ENCODE measurements around the gene SIM1. TPM values are rescaled to one million over a fixed set of nuclear protein-coding genes. Genes with fewer than 3 reads are reported as not detected.

SIM1 gene
- polyA plus RNA-seq, 6 donors from 2014 or later, result not detected

DNA sequence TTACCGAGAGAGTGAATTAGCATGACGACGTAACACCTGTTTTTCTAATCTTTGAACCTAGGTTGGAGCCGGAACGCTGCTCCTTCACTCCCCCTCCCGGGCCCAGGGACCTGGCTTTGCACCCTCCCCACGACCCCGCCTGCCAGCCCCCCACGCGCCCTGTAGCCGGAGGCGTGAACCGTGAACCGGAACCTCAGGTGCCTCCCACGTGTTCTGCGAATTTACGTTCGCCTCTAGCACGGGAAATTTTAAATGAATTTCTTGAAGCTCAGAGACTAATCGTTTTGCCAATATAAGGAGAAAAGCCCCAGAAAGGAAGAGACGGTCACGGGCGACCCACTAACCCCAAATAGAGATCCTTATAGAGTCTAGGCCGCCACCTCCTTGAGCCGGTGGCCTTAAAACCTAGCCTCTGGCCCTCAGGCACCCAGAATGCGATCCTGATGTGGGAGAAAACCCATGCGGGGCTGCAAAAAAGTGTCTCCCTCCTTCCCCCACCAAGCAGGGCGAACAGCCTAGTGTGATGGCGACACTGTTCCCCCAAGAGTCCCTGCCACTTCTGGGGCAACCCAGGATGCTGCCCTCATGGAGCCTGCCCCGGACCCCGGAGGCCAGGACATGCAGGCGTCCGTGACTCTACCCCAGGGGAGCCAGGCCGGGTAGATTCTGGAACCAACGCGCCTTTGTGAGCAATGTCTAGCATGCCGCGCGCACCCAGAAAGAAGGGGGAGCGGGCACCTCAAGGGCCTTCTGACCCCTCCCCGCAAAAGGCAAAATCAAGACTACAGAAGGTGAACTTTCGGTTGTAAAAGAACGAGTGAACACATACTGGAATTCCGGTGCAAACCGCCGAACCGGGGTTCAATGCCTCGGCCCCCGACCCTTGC lies 2.7 kb upstream of the SIM1 start:
- no peak for DNase-seq
- no peak for ATAC-seq (ENCODE audit: low read depth in 2 of 2)
- Mint-ChIP-seq H3K36me3 (peaks cover 8% of the 10 kb centered on the region in 2 donors), H3K27me3 (peaks cover 66 to 94% (median 76%) of the 10 kb centered on the region in 3 donors), H3K9me3 (peaks cover 0 to 65% (median 28%) of the 10 kb centered on the region in 7 donors), H3K4me3 (peak overlapping the region in 4 of 8 donors; percentile 31 to 65 (median 40)), H3K27ac (peak overlapping the region in 4 of 6 donors; percentile 14 to 94 (median 68)), H3K4me1 (peaks cover 0 to 28% (median 16%) of the 10 kb centered on the region in 3 donors)

DNA sequence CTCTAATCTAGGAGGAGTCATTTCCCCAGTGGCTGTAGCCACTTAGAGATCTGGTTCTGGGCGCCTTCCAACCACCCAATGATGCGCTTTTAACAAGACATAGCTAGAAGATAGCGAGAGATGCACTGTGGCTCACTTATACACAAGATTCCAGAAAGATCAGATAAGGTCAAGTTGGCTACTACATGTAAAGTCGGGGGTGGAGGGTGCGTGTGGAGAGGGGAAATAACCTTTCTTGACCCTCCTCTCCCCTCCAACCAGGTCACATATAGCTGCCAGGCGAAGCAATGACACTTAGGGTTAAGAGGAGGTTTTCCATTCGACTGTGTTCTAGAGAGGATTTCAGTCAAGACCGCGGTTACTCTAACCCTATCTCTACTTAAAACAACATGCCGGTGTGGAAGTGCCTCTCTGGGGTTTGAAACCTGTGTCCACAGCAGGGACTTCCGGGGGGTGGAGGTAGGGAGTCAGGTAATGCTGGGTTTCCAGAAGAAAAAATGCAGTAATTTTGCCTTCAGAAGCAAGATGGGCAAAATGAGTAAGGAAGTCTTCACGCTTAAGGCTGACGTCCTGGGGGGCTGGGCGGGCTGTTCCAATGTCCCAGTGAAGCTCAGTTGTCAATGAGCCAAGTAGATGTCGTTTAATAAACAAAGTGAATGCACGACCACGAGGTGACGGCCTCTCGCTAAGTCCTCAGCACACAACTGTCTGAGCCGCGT lies 1.8 kb upstream of the SIM1 start:
- Mint-ChIP-seq H3K36me3 (peaks cover 8% of the 10 kb centered on the region in 2 donors), H3K9me3 (peaks cover 0 to 65% (median 33%) of the 10 kb centered on the region in 7 donors), H3K27me3 (peaks cover 65 to 97% (median 75%) of the 10 kb centered on the region in 3 donors), H3K4me3 (peak overlapping the region in 4 of 8 donors; percentile 31 to 41 (median 40)), H3K27ac (peak overlapping the region in 5 of 6 donors; percentile 1 to 94 (median 34)), H3K4me1 (peaks cover 0 to 35% (median 21%) of the 10 kb centered on the region in 3 donors)
- DNase-seq (no peak), ATAC-seq (ENCODE audit: low read depth in 2 of 2) (no peak)

- H3K36me3 Mint-ChIP-seq, result peaks cover 8% of the 10 kb centered on the region in 2 donors
- H3K4me1 Mint-ChIP-seq, result peaks cover 0 to 38% (median 21%) of the 10 kb centered on the region in 3 donors
- peaks cover 61 to 94% (median 70%) of the 10 kb centered on the region in 3 donors for H3K27me3 Mint-ChIP-seq
- H3K4me3 Mint-ChIP-seq, result peak overlapping the region in 7 of 8 donors; percentile 11 to 76 (median 50)
- peak overlapping the region in 3 of 6 donors; percentile 1 to 92 (median 70) for H3K27ac Mint-ChIP-seq
- H3K9me3 Mint-ChIP-seq, result peaks cover 0 to 59% (median 33%) of the 10 kb centered on the region in 7 donors
- DNase-seq (no peak), ATAC-seq (ENCODE audit: low read depth in 2 of 2) (no peak)
Measured at GRCh38 chr6:100465701-100466409, 1.1 kb upstream of the SIM1 start.

GRCh38 chr6:100464162-100464851 lies 414 bp downstream of the SIM1 start:
- Mint-ChIP-seq H3K9me3 (peaks cover 0 to 72% (median 35%) of the 10 kb centered on the region in 7 donors), H3K36me3 (peaks cover 8 to 12% of the 10 kb centered on the region in 2 donors), H3K27me3 (peaks cover 65 to 94% (median 75%) of the 10 kb centered on the region in 3 donors), H3K4me1 (peaks cover 0 to 38% (median 21%) of the 10 kb centered on the region in 3 donors), H3K4me3 (peak overlapping the region in 5 of 8 donors; percentile 20 to 66 (median 53)), H3K27ac (peak overlapping the region in 4 of 6 donors; percentile 33 to 94 (median 66))
- no peak for DNase-seq
- ATAC-seq (ENCODE audit: low read depth in 2 of 2), result no peak

GRCh38 chr6:100463630-100464161 lies 1.0 kb downstream of the SIM1 start:
- H3K9me3 Mint-ChIP-seq, result peaks cover 0 to 78% (median 35%) of the 10 kb centered on the region in 7 donors
- peak overlapping the region in 2 of 6 donors; percentile 72 to 94 for H3K27ac Mint-ChIP-seq
- peak overlapping the region in 3 of 8 donors; percentile 12 to 66 (median 18) for H3K4me3 Mint-ChIP-seq
- ATAC-seq (ENCODE audit: low read depth in 2 of 2), result no peak
- H3K27me3 Mint-ChIP-seq, result peaks cover 71 to 94% (median 76%) of the 10 kb centered on the region in 3 donors
- H3K36me3 Mint-ChIP-seq, result peaks cover 8 to 18% of the 10 kb centered on the region in 2 donors
- DNase-seq, result no peak
- peaks cover 0 to 38% (median 21%) of the 10 kb centered on the region in 3 donors for H3K4me1 Mint-ChIP-seq

DNA sequence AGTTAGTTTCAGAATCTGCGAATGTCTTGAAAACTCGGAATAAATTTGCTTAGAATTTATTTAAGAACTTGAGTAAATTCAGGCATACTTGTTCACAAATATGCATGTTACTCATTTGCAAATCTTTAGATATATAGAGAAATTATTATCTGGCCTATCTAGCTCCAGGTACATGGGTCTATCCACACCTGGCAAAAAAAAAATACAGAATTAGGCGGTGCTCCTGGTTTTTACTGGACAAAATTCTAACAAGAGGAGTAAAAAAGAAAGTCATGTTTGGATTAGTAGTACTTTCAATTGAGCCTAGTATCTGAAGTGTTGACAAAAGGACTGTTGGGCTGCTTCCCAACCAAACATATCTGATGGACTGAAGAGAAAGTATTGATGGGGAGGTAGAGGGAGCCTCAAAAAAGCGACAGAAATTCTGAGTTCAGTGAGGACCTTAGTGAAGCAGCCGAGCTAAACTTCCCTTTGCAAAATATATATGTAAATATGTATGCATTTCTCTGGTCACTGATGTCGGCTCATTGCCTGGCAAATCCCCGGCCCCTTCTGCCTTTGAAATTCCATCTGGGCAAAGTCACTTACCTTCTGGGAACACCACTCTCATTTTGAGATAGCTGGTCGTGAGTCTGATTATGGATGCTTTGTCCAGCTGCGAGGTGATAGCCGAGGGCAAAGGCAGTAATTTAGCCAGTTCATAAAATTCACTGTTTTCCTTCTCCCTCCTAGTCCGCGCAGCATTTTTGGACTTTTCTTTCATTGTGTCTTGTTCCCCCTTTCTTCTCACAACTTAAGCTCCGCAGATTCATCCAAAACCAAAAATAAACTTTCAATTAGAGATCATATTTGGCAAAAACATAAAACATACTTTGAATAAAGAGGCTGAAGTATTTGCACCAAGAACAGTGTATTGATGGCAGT lies 1.8 kb downstream of the SIM1 start:
- Mint-ChIP-seq H3K9me3 (peaks cover 0 to 73% (median 35%) of the 10 kb centered on the region in 7 donors), H3K27me3 (peaks cover 71 to 96% (median 75%) of the 10 kb centered on the region in 3 donors), H3K36me3 (peaks cover 11 to 18% of the 10 kb centered on the region in 2 donors), H3K27ac (peak overlapping the region in 2 of 6 donors; percentile 9 to 28), H3K4me1 (peaks cover 0 to 39% (median 21%) of the 10 kb centered on the region in 3 donors), H3K4me3 (peak overlapping the region in 3 of 8 donors; percentile 2 to 66 (median 18))
- no peak for DNase-seq
- no peak for ATAC-seq (ENCODE audit: low read depth in 2 of 2)

DNA sequence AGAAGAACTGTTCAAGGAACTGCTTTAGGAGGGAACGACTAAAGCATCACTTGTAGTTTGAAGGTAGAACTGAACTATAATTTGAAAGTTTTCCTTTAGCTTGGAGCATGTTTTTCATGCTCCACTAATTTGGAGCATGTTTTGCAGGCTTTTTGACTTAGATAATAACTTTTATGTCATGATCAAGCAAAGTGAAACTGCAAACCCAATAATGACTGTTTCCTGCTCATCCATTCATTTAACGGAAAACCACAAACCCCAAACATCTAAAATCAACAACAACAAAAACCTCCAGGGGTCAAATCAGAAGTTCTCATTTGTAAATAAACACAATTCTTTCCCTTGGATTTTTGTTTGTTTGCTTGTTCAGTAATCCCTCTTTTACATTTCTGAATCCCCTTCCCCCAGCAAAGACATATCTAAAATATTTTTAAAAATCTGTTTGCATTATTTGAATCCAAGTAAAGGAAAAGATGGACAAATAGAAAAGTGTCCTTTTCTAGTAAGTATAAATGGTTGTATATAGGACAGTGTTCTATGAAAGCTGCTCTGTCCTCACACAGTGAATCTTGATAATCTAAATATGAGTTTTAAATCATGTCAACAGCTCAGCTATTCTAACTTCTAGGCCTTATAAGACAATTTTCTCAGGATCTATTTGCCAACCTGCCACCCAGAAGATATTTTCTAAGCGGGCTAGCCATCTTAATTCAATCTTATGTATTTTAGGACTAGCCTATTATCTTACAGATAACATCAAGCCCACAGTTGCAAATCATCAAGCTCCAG lies 2.6 kb downstream of the SIM1 start:
- Mint-ChIP-seq H3K9me3 (peaks cover 0 to 70% (median 35%) of the 10 kb centered on the region in 7 donors), H3K27ac (peak overlapping the region in 2 of 6 donors; percentile 6 to 87), H3K4me3 (peak overlapping the region in 3 of 8 donors; percentile 42 to 59 (median 56)), H3K27me3 (peaks cover 71 to 96% (median 75%) of the 10 kb centered on the region in 3 donors), H3K36me3 (peaks cover 17 to 18% of the 10 kb centered on the region in 2 donors), H3K4me1 (peaks cover 0 to 40% (median 18%) of the 10 kb centered on the region in 3 donors)
- DNase-seq, result no peak
- no peak for ATAC-seq (ENCODE audit: low read depth in 2 of 2)

DNA sequence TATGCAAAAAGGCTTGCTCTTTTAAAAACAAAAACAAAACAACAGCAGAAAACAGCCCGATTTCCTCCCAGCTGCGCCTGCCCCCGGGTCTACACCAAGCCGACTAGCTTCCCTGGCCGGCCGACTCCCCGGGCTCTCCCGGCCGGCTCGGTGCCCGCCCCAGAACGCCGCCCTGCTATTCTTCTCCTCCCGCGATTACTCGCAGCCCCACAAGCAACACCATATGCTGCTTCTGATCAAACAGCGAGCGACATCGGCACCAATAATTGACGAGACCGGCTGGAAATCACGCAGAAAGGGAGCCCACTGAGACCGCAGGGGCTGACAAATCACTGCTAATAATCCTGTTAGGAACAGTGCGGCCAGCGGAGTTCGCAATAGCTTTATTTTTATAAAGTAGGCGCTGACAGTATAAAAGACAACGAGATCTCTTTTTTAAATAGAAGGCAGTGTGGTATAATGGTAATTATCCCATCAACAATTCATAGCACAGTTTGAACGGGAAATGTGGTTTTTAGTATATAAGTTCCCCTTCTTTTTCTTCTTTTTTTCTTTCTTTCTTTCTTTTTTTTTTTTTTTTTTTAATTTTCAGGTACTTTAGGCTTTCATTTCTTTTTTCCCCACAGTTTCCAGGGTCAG lies 3.3 kb downstream of the SIM1 start:
- H3K9me3 Mint-ChIP-seq, result peaks cover 0 to 70% (median 32%) of the 10 kb centered on the region in 7 donors
- peaks cover 70 to 96% (median 75%) of the 10 kb centered on the region in 3 donors for H3K27me3 Mint-ChIP-seq
- no peak for DNase-seq
- H3K27ac Mint-ChIP-seq, result peak overlapping the region in 2 of 6 donors; percentile 53 to 82
- peaks cover 14 to 18% of the 10 kb centered on the region in 2 donors for H3K36me3 Mint-ChIP-seq
- H3K4me1 Mint-ChIP-seq, result peaks cover 0 to 34% (median 11%) of the 10 kb centered on the region in 3 donors
- H3K4me3 Mint-ChIP-seq, result peak overlapping the region in 3 of 8 donors; percentile 12 to 56 (median 15)
- ATAC-seq (ENCODE audit: low read depth in 2 of 2), result no peak

- H3K4me1 Mint-ChIP-seq, result peaks cover 0 to 29% (median 10%) of the 10 kb centered on the region in 3 donors
- H3K27ac Mint-ChIP-seq, result no peak overlapping the region
- peaks cover 0 to 69% (median 29%) of the 10 kb centered on the region in 7 donors for H3K9me3 Mint-ChIP-seq
- no peak for DNase-seq
- H3K27me3 Mint-ChIP-seq, result peaks cover 70 to 95% (median 74%) of the 10 kb centered on the region in 3 donors
- no peak for ATAC-seq (ENCODE audit: low read depth in 2 of 2)
- H3K4me3 Mint-ChIP-seq, result no peak overlapping the region
- peaks cover 9 to 18% of the 10 kb centered on the region in 2 donors for H3K36me3 Mint-ChIP-seq
Measured at GRCh38 chr6:100460650-100461204, 4.0 kb downstream of the SIM1 start.
